Activated CD4-positive, CD25-positive, alpha-beta regulatory T cell (primary cell): ENCODE results near the gene KIF1C.
A peak's percentile ranks its signal among the peaks of the same experiment; 100 is the strongest.
"Not testable (repeated sequence)": the region's sequence is repeated elsewhere in the genome, so short reads cannot be mapped to it uniquely, and the experiment has no call there.

ENCODE experiments used
- DNase-seq, 4 experiments: peaks; one replicate each; lab custom pipeline; 2025; lab: John Stamatoyannopoulos, UW

Gene KIF1C

GRCh38 chr17:5002121-5002788 is 4.5 kb downstream of the KIF1C start:
- DNase-seq = no peak

- no peak for DNase-seq
Measured at GRCh38 chr17:5003214-5003867, 5.6 kb downstream of the KIF1C start.

- no peak for DNase-seq
Measured at GRCh38 chr17:5011928-5012327, 14.2 kb downstream of the KIF1C start.

GRCh38 chr17:5014357-5014756 is 16.6 kb downstream of the KIF1C start:
- no peak for DNase-seq

GRCh38 chr17:5019475-5019956 is 21.8 kb downstream of the KIF1C start:
- DNase-seq = peak in 3 of 4 experiments; percentile 11 to 26 (median 24)

GRCh38 chr17:5020502-5021023 is 22.8 kb downstream of the KIF1C start:
- DNase-seq = no peak

- no peak for DNase-seq
Measured at GRCh38 chr17:5022171-5022711, 24.5 kb downstream of the KIF1C start.

GRCh38 chr17:5023588-5024147 is 25.9 kb downstream of the KIF1C start:
- no peak for DNase-seq

GRCh38 chr17:5024604-5025003 is 26.9 kb downstream of the KIF1C start:
- no peak for DNase-seq

- DNase-seq = no peak
Measured at GRCh38 chr17:5027299-5027698, 29.5 kb downstream of the KIF1C start.

GRCh38 chr17:5027916-5028315 is 30.2 kb downstream of the KIF1C start:
- no peak for DNase-seq

GRCh38 chr17:5030168-5030567 is 32.4 kb downstream of the KIF1C start:
- DNase-seq = not testable (repeated sequence)

- DNase-seq = peak; percentile 59 to 82 (median 72)
Measured at GRCh38 chr17:5031365-5032082, 33.8 kb downstream of the KIF1C start.

GRCh38 chr17:5032865-5033264 is 35.1 kb downstream of the KIF1C start:
- no peak for DNase-seq

- DNase-seq = no peak
Measured at GRCh38 chr17:5033352-5034015, 35.7 kb downstream of the KIF1C start.

- DNase-seq = no peak
Measured at GRCh38 chr17:5034063-5034462, 36.3 kb downstream of the KIF1C start.

GRCh38 chr17:5034651-5035050 is 36.9 kb downstream of the KIF1C start:
- DNase-seq = no peak

- DNase-seq = no peak
Measured at GRCh38 chr17:5035315-5035714, 37.6 kb downstream of the KIF1C start, which contains the start of gene SLC52A1. Gene SLC52A1 (minus strand): TSS chr17:5035426. CDS start chr17:5034606, 820 bp downstream.

GRCh38 chr17:5042157-5043022 is 44.6 kb downstream of the KIF1C start:
- no peak for DNase-seq

- DNase-seq = no peak
Measured at GRCh38 chr17:5043524-5043923, 45.8 kb downstream of the KIF1C start.
